Activated T-cell treated with anti-CD3 and anti-CD28 coated beads, Interleukin-2, amount 50 U/mL, for 4 hours (primary cell): ENCODE results near the gene ALAS1. TPM values are rescaled to one million over a fixed set of nuclear protein-coding genes. Genes with fewer than 3 reads are reported as not detected.
A peak's percentile ranks its signal among the peaks of the same experiment; 100 is the strongest.

Experiments
- ATAC-seq, 2 donors: fragments of 200-7000 bp; cut with Tn5 transposase; one replicate each; pipeline ENCODE4 v1.10.0; 2021
- DNase-seq: peaks from one replicate; pipeline ENCODE4 v3.0.0-alpha.2; 2020
- H3K27me3 Mint-ChIP-seq: one replicate; pipeline ENCODE4 v1.8.0; 2021; ENCODE audit warnings: low read depth, mixed read lengths
- H3K36me3 Mint-ChIP-seq: one replicate; pipeline ENCODE4 v1.8.0; 2022; ENCODE audit warnings: mixed read lengths; ENCODE audit not compliant: insufficient read depth
- H3K4me1 Mint-ChIP-seq: one replicate; pipeline ENCODE4 v1.8.0; 2021; ENCODE audit warnings: low read depth, mixed read lengths
- H3K4me3 Mint-ChIP-seq: one replicate; pipeline ENCODE4 v1.8.0; 2021; ENCODE audit warnings: mild to moderate bottlenecking, moderate library complexity, mixed read lengths
- H3K9me3 Mint-ChIP-seq: one replicate; pipeline ENCODE4 v1.8.0; 2021; ENCODE audit warnings: mixed read lengths
- total RNA-seq, 3 donors: library from RNA; stranded (reverse); gene quantifications; one replicate each; pipeline ENCODE4 v1.2.1, GENCODE V29; 2021

ALAS1 gene
- total RNA-seq, 3 donors from 2014 or later, result 61.8 to 70.9 (median 66.2) TPM

DNA sequence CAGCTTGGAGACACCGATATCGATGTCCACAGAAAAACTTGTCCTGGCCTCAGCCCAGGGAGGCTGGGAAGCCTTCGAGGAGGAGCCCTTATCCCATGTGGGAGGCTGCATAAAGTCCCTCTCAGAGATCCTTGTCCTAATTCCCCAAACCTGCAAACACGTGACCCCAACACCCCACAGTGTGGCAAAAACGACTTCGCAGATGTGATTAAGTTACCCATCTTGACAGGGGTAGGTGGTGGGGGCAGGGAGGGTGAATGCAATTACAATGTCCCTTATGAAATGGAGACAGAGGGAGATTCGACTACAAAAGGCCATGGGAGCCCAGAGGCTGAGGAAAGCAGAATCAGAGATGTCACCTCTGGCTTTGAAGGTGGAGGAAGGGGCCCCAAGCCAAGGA, 29.8 kb downstream of the ALAS1 start:
- ATAC-seq (no peak), DNase-seq (no peak)
- no peak overlapping the region for H3K4me3 Mint-ChIP-seq
- no peaks in the 10 kb centered on the region for H3K27me3 Mint-ChIP-seq
- no peaks in the 10 kb centered on the region for H3K9me3 Mint-ChIP-seq
- peaks cover 54% of the 10 kb centered on the region for H3K4me1 Mint-ChIP-seq
- peaks cover 14% of the 10 kb centered on the region for H3K36me3 Mint-ChIP-seq

DNA sequence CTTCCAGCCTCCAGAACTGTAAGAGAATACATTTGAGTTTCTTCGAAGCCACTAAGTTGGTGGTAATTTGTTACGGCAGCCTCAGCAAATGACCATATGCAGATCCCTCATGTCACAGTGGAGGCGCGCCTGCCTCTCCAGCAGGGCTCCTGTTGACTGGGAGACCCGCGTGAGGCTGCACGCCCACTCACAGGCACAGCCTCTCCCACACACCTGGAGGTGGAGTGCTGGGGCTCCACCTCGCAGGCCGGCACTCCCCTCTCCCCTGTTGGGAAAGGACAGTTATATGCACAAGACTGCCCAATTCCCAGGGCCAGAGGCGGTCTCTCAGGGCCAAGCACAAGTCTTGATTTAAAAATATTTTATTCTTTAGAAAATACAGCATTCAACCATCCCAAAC, 30.3 kb downstream of the ALAS1 start:
- Mint-ChIP-seq H3K27me3 (no peaks in the 10 kb centered on the region), H3K4me3 (no peak overlapping the region), H3K9me3 (no peaks in the 10 kb centered on the region), H3K36me3 (peaks cover 14% of the 10 kb centered on the region), H3K4me1 (peaks cover 54% of the 10 kb centered on the region)
- ATAC-seq (no peak), DNase-seq (no peak)

DNA sequence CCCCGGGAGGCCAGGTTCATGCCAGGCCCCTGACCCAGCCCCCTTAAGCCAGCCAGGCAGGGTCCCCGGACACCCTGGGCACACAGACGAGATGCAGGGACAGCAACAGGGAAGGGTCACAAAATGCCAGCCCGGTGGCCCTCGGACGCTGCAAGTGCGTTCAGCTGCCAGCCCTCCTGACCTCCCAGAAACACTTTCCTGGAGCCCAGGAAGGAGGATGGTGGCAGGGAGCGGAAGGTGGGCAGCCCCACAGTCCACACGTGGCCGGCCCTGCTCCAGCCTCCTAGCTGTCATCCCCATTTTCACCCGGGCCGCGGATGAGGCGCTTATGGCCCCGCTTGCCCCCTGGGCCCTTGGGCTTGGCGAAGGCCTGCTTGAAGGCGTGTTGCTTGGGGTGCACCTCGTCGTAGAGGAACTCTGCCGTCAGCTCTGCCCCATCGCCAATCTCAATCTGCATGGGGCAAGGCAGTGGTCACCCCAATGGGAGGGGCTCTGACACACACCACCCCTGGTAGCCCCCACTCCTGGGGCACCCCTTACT, 30.9 kb downstream of the ALAS1 start:
- Mint-ChIP-seq H3K9me3 (no peaks in the 10 kb centered on the region), H3K36me3 (peaks cover 14% of the 10 kb centered on the region), H3K4me3 (no peak overlapping the region), H3K27me3 (no peaks in the 10 kb centered on the region), H3K4me1 (peaks cover 51% of the 10 kb centered on the region)
- ATAC-seq (no peak), DNase-seq (no peak)

DNA sequence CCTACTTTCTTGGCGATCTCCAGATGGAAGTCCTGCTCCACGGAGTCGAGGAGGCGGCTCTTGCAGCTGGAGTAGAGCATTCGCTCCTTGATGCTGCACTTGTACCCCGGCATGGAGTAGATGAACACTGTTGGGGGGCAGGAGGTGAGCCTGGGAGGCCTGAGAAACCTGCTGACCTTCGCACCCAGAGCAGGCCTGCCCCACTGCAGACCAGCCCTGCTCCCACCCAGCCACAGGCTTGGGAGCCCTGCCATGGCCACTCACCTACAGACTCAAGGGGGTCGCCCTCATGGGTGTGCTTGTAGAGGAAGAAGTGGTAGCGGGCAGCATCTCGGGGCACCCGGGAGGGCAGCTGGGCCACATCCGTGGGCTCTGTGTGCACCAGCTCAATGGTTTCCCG, 31.7 kb downstream of the ALAS1 start:
- no peak overlapping the region for H3K4me3 Mint-ChIP-seq
- H3K4me1 Mint-ChIP-seq, result peaks cover 50% of the 10 kb centered on the region
- peaks cover 14% of the 10 kb centered on the region for H3K36me3 Mint-ChIP-seq
- no peaks in the 10 kb centered on the region for H3K27me3 Mint-ChIP-seq
- no peaks in the 10 kb centered on the region for H3K9me3 Mint-ChIP-seq
- ATAC-seq (no peak), DNase-seq (no peak)

DNA sequence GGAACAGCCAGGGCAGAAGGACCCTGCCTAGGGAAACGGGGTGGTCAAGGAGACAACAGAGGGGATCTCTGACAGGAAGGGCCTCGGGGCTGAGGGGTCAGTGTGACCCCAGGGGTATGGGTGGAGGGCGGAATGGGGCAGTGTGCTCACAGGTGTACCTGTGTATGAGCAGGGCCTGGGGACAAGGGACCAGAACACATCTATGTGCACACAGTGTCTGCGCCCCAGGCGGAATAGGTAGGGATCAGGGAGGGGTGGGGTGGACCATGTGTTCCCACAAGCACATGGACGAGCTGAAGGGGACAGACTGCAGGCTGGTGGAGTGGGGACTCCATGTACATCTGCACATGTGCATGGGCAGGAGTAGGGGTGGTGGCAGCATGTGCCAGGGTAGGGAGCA, 32.5 kb downstream of the ALAS1 start:
- Mint-ChIP-seq H3K4me1 (peaks cover 50% of the 10 kb centered on the region), H3K27me3 (no peaks in the 10 kb centered on the region), H3K36me3 (peaks cover 14% of the 10 kb centered on the region), H3K4me3 (no peak overlapping the region), H3K9me3 (no peaks in the 10 kb centered on the region)
- ATAC-seq (no peak), DNase-seq (no peak)

DNA sequence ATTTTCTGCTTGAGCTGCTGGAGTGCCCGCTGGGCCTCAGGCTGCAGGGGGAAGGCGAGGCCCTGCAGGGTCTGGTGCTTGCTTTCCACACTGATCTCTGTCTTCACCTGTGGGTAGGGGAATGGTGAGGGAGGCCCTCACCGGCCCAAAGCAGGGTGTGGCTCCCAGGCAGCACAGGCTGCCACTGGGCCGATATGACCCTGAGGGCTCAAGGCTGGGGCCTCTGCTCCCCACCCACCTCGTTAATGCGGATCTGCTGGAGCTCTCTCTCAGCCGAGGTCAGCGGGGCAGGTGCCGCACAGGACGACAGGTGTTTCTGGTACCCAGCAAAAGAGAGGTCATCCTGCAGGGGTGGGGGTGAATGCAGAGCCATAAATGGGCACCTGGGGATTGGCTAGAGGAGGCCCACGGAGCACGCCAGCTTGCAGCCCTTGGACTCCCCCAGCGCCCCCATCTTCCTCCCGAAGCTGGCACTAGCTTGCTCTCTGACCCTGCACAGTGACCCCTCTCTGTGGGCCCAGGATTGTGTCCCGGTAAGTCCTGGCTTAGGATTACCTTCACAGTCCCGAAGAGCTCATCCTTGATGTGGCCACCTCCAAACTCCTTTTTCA, 33.0 kb downstream of the ALAS1 start:
- no peak for ATAC-seq
- peaks cover 14% of the 10 kb centered on the region for H3K36me3 Mint-ChIP-seq
- H3K9me3 Mint-ChIP-seq, result no peaks in the 10 kb centered on the region
- H3K27me3 Mint-ChIP-seq, result no peaks in the 10 kb centered on the region
- H3K4me1 Mint-ChIP-seq, result peaks cover 50% of the 10 kb centered on the region
- no peak overlapping the region for H3K4me3 Mint-ChIP-seq
- no peak for DNase-seq

DNA sequence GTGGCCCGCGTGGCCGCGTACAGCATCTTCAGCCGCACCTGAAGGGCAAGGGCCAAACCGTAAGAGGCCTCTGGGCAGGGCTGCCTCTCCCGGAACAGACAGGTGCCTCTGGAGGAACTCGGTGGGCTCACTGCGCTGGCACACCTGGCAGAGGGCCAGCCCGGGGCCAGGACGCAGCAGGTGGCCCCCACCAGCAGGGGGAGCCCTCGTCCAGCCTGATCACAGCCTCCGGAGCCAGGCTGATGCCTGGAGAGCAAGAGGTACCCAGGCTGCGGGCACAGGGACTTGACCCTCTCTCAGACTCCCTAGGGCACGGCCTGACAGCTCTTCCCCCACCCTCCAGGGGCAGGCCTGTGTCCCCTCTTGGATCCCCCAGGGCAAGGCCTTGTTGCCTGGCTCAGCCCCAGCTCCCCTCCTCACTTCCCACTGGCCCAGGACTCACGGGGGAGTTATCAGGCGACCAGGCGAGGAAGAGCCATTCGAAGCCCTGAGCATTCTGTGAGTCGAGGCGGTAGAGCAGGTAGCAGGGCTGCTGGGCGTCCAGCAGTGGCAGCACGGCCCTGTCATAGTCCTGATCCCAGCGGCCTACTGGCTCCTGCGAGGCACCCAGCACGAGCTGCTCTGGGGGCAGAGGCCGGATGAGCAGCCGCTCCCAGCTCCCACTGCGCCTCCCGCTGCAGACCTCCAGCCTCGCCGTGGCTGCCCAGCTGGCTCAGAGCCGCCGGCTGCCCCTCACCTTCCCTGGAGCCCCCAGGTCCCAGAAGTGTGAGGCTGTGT, 33.7 kb downstream of the ALAS1 start:
- Mint-ChIP-seq H3K36me3 (peaks cover 14% of the 10 kb centered on the region), H3K9me3 (no peaks in the 10 kb centered on the region), H3K4me3 (no peak overlapping the region), H3K4me1 (peaks cover 50% of the 10 kb centered on the region), H3K27me3 (no peaks in the 10 kb centered on the region)
- DNase-seq (peak; percentile 92), ATAC-seq (peak; percentile 84 to 85)

DNA sequence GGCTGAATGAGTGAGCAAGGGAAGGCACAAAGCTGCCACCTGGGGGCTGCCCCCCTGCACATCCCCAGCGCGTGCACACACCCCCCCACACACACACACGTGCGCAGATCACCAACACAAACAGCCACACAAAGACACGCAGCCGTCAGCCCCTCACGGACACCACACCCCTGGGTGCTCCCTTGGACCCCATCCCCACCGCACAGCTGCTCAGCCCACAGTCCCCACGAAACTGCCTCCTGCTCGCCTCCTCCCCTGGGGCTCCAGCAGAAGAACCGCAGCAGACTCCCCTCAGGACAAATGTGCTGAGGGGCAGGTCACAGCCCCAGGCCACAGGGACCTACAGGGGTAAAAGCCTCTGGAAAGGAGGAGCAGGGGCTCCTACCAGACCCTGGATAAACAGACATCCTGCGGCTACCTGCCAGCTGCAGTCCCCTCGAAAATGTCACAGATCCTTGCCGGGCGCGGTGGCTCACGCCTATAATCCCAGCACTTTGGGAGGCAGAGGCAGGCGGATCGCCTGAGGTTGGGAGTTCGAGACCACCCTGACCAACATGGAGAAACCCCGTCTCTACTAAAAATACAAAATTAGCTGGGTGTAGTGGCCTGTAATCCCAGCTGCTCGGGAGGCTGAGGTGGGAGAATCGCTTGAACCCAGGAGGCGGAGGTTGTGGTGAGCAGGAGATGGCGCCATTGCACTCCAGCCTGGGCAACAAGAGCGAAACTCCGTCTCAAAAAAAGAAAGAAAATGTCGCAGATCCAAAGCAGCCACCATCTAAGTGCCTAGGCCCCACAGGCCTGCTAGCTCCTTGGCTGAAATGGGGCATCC, 34.5 kb downstream of the ALAS1 start:
- Mint-ChIP-seq H3K27me3 (no peaks in the 10 kb centered on the region), H3K4me3 (no peak overlapping the region), H3K36me3 (peaks cover 14% of the 10 kb centered on the region), H3K9me3 (no peaks in the 10 kb centered on the region), H3K4me1 (peaks cover 53% of the 10 kb centered on the region)
- ATAC-seq (peak in 1 of 2 donors; percentile 33), DNase-seq (no peak)

DNA sequence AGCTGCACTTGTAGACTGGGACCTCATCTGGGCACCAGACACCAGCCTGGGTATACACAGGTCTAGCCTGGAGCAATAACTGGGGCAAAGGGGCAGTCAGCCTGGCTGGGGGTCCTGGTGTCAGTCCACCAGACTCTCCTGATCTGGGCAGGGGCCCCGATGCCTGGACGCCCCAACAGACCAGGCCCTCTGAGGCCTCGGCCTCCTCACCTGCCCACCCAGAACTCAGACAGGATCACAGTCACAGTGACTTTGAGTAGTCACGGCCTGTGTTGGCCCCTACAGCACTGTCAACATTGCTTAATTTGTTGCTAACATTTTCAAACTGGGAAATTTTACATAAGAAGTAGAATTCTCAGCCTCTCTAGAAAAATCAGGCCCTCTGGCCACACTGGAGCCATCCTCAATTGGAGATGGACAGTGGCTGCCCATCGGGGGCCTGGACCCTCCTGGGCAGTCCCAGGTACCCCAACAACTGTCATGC, 35.2 kb downstream of the ALAS1 start:
- peaks cover 59% of the 10 kb centered on the region for H3K4me1 Mint-ChIP-seq
- H3K27me3 Mint-ChIP-seq, result no peaks in the 10 kb centered on the region
- H3K4me3 Mint-ChIP-seq, result no peak overlapping the region
- DNase-seq (no peak), ATAC-seq (no peak)
- peaks cover 14% of the 10 kb centered on the region for H3K36me3 Mint-ChIP-seq
- H3K9me3 Mint-ChIP-seq, result no peaks in the 10 kb centered on the region

DNA sequence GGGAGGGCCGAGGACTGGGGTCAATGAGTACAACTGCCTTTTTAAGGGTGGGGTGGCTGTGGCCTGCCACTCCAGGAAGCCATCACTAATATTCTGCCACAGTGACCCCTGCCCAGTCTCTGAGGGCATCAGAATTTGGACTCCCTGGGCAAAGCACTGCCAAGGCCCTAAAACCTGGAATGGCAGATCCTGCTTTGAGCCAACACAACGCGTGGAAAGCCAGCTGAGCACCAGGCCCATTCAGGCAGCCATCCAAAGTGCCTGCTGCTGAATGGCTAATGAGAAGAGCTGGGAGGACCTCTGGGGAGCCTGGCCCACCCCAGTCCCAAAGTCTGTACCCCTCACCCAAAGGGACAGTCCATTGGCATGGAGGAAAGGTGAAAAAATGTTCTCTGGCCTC, 36.0 kb downstream of the ALAS1 start:
- H3K9me3 Mint-ChIP-seq, result no peaks in the 10 kb centered on the region
- no peak for ATAC-seq
- peaks cover 64% of the 10 kb centered on the region for H3K4me1 Mint-ChIP-seq
- no peaks in the 10 kb centered on the region for H3K27me3 Mint-ChIP-seq
- no peak for DNase-seq
- no peak overlapping the region for H3K4me3 Mint-ChIP-seq
- H3K36me3 Mint-ChIP-seq, result peaks cover 14% of the 10 kb centered on the region

DNA sequence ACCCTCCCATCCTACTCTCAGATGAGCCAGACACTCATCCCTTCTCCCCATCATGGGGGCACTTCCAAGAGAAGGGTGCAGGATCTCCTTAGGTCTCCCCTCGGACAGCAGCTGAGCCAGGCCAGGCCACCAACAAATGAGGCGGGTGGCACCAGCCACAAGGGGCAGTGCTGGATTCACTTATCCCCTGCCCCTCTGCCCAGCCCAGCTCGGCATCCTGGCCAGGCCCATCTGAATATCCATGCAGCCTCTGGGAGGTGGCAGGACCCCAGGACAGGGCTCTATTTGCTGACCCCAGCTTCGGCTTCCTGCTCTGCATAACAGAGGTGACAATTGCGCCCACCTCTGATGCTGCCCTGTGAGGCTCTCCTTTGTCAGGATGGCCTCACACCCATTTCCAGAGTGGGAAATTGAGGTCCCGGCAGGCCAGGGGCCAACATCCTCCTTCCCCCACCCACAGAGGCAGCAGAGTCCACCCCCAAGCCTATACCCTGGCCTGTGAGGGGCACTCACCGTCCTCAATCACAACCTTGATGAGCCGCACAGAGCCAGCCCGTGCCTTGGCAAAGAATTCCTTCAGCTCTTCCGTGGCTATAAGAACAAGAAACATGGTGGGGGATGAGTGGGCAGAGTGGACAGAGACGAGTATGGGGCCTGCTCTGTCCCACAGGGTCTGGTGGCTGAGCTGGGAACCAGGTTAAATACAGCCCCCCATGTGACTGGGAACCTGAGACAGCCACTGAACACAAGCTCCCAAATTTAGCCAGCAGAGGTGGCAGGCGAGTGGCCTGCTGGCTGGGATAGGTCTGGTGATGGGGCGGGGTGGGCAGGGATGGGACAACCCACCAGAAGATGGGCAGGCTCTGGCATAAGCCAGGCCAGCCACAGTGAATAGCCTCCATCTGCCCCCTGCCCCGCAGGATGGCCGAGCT, 36.8 kb downstream of the ALAS1 start:
- Mint-ChIP-seq H3K4me1 (peaks cover 69% of the 10 kb centered on the region), H3K9me3 (no peaks in the 10 kb centered on the region), H3K36me3 (peaks cover 10% of the 10 kb centered on the region), H3K4me3 (peak overlapping the region; percentile 11), H3K27me3 (no peaks in the 10 kb centered on the region)
- DNase-seq (no peak), ATAC-seq (no peak)

DNA sequence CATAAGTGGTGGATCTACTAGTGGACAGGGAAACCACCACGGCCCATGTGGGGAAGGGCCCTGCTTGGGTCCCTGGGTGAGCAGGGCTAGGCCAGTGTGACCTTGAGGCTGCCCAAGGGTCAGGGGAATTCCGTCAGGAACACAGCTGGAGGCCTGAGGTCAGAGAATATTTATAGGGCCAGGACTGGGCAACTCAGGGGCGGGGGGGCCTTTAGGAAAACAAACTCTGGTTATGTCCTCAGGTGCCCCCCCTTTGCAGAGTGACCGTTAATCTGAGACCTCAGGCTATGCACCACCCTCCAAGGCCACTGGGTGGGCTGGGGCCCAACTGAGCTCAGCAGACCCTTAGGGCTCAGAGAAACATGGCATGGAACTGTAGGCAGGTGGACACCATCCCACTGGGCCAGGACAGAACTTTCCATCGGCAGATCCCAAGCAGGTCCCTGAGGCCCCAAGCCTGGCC, 38.5 kb downstream of the ALAS1 start:
- ATAC-seq, result no peak
- H3K27me3 Mint-ChIP-seq, result no peaks in the 10 kb centered on the region
- DNase-seq, result no peak
- no peaks in the 10 kb centered on the region for H3K9me3 Mint-ChIP-seq
- H3K36me3 Mint-ChIP-seq, result peaks cover 3% of the 10 kb centered on the region
- H3K4me3 Mint-ChIP-seq, result peak overlapping the region; percentile 16
- peaks cover 82% of the 10 kb centered on the region for H3K4me1 Mint-ChIP-seq

DNA sequence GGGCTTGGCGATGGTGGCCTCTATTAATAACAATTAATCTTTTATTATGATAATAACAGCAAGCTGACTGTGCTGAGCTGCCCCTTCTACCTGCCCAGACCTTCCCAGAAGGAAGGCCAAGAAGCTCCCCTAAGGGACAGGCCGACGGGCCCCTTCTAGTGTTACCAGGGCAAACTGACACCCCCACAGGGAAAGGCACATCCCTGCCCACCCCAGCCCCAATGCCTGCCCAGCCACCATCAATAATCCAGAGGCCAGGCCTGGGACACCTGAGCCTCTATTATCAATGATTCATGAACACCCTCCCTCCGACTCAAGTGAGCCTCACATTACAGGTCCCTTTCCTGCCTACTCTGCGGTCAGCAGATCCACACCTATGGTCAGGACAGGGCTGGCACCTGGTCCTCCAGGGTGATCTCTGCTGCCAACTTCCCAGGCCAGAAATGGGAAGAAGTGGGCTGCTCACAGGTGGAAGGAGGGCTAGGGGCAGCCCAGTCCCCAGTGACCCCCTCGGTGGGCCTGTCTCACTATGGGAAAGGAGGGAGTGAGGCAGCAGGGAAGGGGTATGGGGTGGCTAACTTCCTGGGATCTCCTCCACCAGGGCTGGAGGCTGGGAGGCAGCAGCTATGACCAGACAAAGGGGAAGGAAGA, 39.2 kb downstream of the ALAS1 start:
- peaks cover 83% of the 10 kb centered on the region for H3K4me1 Mint-ChIP-seq
- no peaks in the 10 kb centered on the region for H3K9me3 Mint-ChIP-seq
- H3K36me3 Mint-ChIP-seq, result no peaks in the 10 kb centered on the region
- H3K27me3 Mint-ChIP-seq, result no peaks in the 10 kb centered on the region
- DNase-seq (no peak), ATAC-seq (no peak)
- peak overlapping the region; percentile 96 for H3K4me3 Mint-ChIP-seq
